HepG2 (cell line): Measurements from ENCODE around the gene GATC. TPM values are rescaled to one million over a fixed set of nuclear protein-coding genes. Genes with fewer than 3 reads are reported as not detected.

Experiments
- CAMTA2 ChIP-seq: sonication (generic); formaldehyde crosslinking; IDR thresholded peaks from 2 replicates; pipeline ENCODE4 v1.4.0; 2020; ENCODE audit warnings: mild to moderate bottlenecking, missing genetic modification reagents, borderline replicate concordance
- ETV5 ChIP-seq: IDR thresholded peaks from 2 replicates; pipeline ENCODE4 v1.6.1; 2018; ENCODE audit warnings: missing biosample characterization, missing genetic modification reagents, inconsistent platforms, borderline replicate concordance
- HOMEZ ChIP-seq: IDR thresholded peaks from 2 replicates; pipeline ENCODE4 v1.6.1; 2016; ENCODE audit warnings: low read depth
- MED1 ChIP-seq: sonication (generic); formaldehyde crosslinking; IDR thresholded peaks from 2 replicates; pipeline ENCODE4 v1.4.0; 2020; ENCODE audit warnings: missing genetic modification reagents
- NR1H2 ChIP-seq: sonication (generic); formaldehyde crosslinking; IDR thresholded peaks from 2 replicates; pipeline ENCODE4 v1.8.1; 2022; ENCODE audit warnings: low read depth, missing genetic modification reagents, borderline replicate concordance
- PHF21A ChIP-seq: sonication (generic); formaldehyde crosslinking; IDR thresholded peaks from 2 replicates; pipeline ENCODE4 v1.5.0; 2020; ENCODE audit warnings: mild to moderate bottlenecking, missing genetic modification reagents
- SIX1 ChIP-seq: sonication (generic); formaldehyde crosslinking; IDR thresholded peaks from 2 replicates; pipeline ENCODE4 v1.4.0; 2020; ENCODE audit warnings: missing genetic modification reagents, borderline replicate concordance
- ZKSCAN8 ChIP-seq: IDR thresholded peaks from 2 replicates; pipeline ENCODE4 v1.6.1; 2016; ENCODE audit warnings: borderline replicate concordance, missing genetic modification reagents, missing compliant biosample characterization
- ZMYM4 ChIP-seq: sonication (generic); formaldehyde crosslinking; IDR thresholded peaks from 2 replicates; pipeline ENCODE4 v1.8.1; 2023; ENCODE audit warnings: mild to moderate bottlenecking, missing genetic modification reagents
- ZNF160 ChIP-seq: sonication (generic); formaldehyde crosslinking; IDR thresholded peaks from 2 replicates; pipeline ENCODE4 v1.8.0; 2022; ENCODE audit warnings: mild to moderate bottlenecking, inconsistent platforms, missing genetic modification reagents
- ZNF326 ChIP-seq: sonication (generic); formaldehyde crosslinking; IDR thresholded peaks from 2 replicates; pipeline ENCODE4 v1.4.0; 2020; ENCODE audit warnings: missing genetic modification reagents, borderline replicate concordance
- ZNF709 ChIP-seq: sonication (generic); formaldehyde crosslinking; IDR thresholded peaks from 2 replicates; pipeline ENCODE4 v1.5.0; 2020; ENCODE audit warnings: mild to moderate bottlenecking, missing genetic modification reagents
- polyA plus RNA-seq, 8 experiments: library from polyadenylated mRNA; depleted of rRNA in 3 of 8; stranded (reverse) in 7 of 8; unstranded in 1 of 8; fragments of >200 nt; fragmentation: Illumina TruSeq in 4 of 8; extraction: Trizol in 4 of 8; gene quantifications; 2 replicates each; pipeline versions ENCODE4 v1.2.1 to v1.2.3, GENCODE V29; 2011 to 2016; ENCODE audit warnings: low read depth in 4 of 8, missing spikeins in 1 of 8, mixed read lengths in 1 of 8; ENCODE audit not compliant: insufficient read depth in 1 of 8
- total RNA-seq, 5 experiments: library from RNA; depleted of rRNA; stranded (reverse); fragments of >200 nt; fragmentation: Illumina TruSeq; extraction: Trizol; gene quantifications; 2 replicates each; pipeline ENCODE4 v1.2.3, GENCODE V29; 2016; ENCODE audit warnings: low read depth in 1 of 5
- TF ChIP-seq, protein P1 (sequence below): sonication (generic); formaldehyde crosslinking; IDR thresholded peaks from 2 replicates; pipeline ENCODE4 v1.5.1; 2020; ENCODE audit warnings: missing genetic modification reagents, mild to moderate bottlenecking, borderline replicate concordance
- TF ChIP-seq, protein P2 (sequence below): sonication (generic); formaldehyde crosslinking; IDR thresholded peaks from 2 replicates; pipeline ENCODE4 v1.5.0; 2020; ENCODE audit warnings: missing genetic modification reagents
- TF ChIP-seq, protein P3 (sequence below): sonication (generic); formaldehyde crosslinking; IDR thresholded peaks from 2 replicates; pipeline ENCODE4 v1.5.0; 2020; ENCODE audit warnings: missing genetic modification reagents, mild to moderate bottlenecking, borderline replicate concordance
- TF ChIP-seq, protein P4 (sequence below): sonication (generic); formaldehyde crosslinking; IDR thresholded peaks from 2 replicates; pipeline ENCODE4 v1.4.0; 2020; ENCODE audit warnings: missing genetic modification reagents

The GATC gene
- total and polyA plus RNA-seq, 2 of the 13 experiments (the other 11 are each of a cell fraction or from before 2014, with no cell fraction given) = 17.7 to 29.7 TPM

- TF ChIP-seq, protein P1, sequence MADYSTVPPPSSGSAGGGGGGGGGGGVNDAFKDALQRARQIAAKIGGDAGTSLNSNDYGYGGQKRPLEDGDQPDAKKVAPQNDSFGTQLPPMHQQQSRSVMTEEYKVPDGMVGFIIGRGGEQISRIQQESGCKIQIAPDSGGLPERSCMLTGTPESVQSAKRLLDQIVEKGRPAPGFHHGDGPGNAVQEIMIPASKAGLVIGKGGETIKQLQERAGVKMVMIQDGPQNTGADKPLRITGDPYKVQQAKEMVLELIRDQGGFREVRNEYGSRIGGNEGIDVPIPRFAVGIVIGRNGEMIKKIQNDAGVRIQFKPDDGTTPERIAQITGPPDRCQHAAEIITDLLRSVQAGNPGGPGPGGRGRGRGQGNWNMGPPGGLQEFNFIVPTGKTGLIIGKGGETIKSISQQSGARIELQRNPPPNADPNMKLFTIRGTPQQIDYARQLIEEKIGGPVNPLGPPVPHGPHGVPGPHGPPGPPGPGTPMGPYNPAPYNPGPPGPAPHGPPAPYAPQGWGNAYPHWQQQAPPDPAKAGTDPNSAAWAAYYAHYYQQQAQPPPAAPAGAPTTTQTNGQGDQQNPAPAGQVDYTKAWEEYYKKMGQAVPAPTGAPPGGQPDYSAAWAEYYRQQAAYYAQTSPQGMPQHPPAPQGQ (CRISPR knock-in tag) = peak; percentile 43; the same call in 1 of the 2 replicates
- TF ChIP-seq CAMTA2 (CRISPR knock-in tag) (peak; percentile 92), HOMEZ (peak; percentile 64; the same call in 1 of the 2 replicates), ZKSCAN8 (0 out of 2 replicates have a peak, but pooled peaks have one; percentile 60), ZMYM4 (CRISPR knock-in tag) (peak; percentile 91), SIX1 (no peak; the same call in 1 of the 2 replicates), ZNF709 (CRISPR knock-in tag) (peak; percentile 74), MED1 (peak; percentile 87), NR1H2 (CRISPR knock-in tag) (0 out of 2 replicates have a peak, but pooled peaks have one; percentile 17), ETV5 (CRISPR knock-in tag) (peak; percentile 52), ZNF160 (peak; percentile 84), PHF21A (peak; percentile 64), ZNF326 (CRISPR knock-in tag) (0 out of 2 replicates have a peak, but pooled peaks have one; percentile 10)
- TF ChIP-seq, protein P2, sequence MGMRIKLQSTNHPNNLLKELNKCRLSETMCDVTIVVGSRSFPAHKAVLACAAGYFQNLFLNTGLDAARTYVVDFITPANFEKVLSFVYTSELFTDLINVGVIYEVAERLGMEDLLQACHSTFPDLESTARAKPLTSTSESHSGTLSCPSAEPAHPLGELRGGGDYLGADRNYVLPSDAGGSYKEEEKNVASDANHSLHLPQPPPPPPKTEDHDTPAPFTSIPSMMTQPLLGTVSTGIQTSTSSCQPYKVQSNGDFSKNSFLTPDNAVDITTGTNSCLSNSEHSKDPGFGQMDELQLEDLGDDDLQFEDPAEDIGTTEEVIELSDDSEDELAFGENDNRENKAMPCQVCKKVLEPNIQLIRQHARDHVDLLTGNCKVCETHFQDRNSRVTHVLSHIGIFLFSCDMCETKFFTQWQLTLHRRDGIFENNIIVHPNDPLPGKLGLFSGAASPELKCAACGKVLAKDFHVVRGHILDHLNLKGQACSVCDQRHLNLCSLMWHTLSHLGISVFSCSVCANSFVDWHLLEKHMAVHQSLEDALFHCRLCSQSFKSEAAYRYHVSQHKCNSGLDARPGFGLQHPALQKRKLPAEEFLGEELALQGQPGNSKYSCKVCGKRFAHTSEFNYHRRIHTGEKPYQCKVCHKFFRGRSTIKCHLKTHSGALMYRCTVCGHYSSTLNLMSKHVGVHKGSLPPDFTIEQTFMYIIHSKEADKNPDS (CRISPR knock-in tag) = no peak
- TF ChIP-seq, protein P3, sequence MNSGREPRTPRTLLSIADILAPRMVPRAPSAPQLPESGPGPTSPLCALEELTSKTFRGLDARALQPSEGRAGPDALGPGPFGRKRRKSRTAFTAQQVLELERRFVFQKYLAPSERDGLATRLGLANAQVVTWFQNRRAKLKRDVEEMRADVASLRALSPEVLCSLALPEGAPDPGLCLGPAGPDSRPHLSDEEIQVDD (CRISPR knock-in tag) = peak; percentile 70; the same call in 1 of the 2 replicates
- TF ChIP-seq, protein P4, sequence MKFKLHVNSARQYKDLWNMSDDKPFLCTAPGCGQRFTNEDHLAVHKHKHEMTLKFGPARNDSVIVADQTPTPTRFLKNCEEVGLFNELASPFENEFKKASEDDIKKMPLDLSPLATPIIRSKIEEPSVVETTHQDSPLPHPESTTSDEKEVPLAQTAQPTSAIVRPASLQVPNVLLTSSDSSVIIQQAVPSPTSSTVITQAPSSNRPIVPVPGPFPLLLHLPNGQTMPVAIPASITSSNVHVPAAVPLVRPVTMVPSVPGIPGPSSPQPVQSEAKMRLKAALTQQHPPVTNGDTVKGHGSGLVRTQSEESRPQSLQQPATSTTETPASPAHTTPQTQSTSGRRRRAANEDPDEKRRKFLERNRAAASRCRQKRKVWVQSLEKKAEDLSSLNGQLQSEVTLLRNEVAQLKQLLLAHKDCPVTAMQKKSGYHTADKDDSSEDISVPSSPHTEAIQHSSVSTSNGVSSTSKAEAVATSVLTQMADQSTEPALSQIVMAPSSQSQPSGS (CRISPR knock-in tag) = peak; percentile 92
These were observed at the start of gene GATC, which contains the start of gene TRIAP1 (continued) for GRCh38 chr12:120445911-120446843.
